GM19035 (cell line): ENCODE measurements around the gene ADTRP.

ENCODE experiments used
- ATAC-seq: cut with Tn5 transposase; IDR thresholded peaks from one replicate; pipeline ENCODE4 v1.9.1; 2021; ENCODE audit not compliant: unreplicated experiment

Gene ADTRP, protein sequence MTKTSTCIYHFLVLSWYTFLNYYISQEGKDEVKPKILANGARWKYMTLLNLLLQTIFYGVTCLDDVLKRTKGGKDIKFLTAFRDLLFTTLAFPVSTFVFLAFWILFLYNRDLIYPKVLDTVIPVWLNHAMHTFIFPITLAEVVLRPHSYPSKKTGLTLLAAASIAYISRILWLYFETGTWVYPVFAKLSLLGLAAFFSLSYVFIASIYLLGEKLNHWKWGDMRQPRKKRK

DNA sequence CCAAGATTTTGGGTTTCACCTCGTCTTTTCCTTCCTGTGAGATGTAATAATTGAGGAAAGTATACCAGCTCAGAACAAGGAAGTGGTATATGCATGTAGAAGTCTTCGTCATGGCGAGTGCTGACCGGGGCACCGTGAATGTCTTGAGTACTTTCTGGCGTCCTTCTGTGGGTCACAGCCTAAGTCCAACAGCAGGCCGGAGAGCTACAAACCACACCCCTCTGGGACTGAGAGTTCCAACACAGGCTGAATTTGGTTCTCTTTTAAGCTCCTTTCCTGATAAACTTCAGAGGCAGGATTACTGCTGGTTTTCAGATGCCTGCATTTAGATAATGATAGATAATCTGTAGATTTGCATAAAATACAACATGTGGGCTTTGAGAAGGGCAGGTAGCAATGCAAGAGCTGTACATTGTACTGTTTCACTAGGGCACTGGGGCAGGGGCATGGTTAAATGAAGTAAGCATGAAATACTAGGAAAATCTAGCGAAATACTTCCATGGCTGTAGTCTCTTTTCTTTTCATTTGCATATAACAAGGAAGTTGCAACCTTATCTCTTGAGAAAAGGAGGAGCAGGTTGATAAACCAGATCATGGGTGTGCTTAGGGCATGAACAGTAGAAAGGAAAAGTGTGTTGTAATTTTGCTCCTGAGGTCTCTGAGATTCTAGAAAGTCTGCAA lies at the start of gene ADTRP:
Gene ADTRP (minus strand): TSS at position 156 of the 681 bp plus-strand sequence. CDS start 44 bp downstream, at position 112.
- ATAC-seq = no peak

DNA sequence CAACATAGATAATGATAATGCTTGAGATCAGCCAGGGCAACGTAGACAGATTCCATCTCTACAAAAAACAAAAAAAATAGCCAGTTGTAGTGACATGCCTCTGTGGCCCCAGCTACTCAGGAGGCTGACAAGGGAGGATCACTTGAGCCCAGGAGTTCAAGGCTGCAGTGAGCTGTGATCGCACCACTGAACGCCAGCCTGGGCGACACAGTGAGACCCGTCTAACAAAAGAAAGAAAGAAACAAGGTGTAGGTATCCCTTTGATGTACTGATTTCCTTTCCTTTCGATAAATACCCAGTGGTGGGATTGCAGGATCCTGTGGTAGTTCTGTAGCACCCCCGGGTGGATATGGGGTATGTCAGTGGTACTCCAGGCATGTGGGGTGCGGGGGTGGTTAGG lies 48.2 kb upstream of the ADTRP start:
- no peak for ATAC-seq

DNA sequence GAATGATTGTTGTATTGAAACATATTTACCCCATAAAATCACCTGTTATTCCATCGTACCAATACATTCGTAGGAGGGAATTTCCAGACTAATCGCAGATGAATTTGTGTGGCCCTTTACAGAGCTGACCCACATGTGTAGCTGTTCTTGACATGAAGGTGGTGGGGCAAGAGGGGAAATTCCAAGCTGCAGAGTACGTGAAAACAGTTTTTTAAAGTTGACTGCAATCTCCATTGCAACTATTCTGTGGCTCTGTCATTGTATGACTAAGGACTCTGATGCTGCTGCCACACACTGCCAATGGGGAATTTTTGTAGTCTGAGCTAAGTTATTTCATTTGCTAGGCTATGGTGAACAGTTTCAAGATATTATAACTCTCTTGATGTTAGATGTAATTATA lies 46.4 kb upstream of the ADTRP start:
- ATAC-seq = no peak

DNA sequence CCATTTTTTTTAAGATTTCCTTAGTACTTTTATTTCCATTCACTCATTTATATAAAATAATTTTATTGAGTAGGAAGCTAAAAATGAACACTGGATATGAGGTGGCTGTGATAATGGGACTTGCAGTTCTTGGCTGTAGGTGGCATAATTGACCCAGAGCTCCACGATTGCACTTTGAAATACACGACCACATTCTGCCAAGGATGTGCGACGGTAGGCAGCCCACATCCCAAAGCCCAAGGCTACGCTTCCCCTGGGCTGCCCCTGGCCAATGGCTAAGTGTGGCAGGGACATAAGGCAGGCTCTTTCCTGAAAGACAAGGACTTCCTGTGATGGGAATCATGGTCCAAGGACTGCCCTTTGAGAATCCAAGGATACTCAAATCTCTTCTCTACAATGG lies 43.7 kb upstream of the ADTRP start:
- ATAC-seq = no peak

DNA sequence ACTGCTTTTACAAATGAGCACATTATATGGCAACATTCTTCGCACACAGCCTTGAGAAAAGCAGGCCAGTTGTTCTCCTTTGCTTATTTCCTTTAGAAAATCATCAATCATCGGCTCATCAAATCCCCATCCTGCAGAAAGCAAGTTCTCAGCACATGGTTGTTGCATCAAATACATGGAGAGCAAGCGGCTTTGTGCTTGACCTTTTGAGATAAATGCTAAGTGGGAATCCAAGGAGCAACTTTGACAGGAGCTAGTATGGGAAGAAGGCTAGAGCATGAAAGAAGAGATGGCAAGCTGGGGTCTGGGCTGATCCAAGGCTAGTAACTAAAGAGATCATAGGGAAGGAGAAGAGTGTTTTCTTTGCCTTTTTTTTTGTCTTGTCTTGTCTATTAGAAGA lies 43.2 kb upstream of the ADTRP start:
- no peak for ATAC-seq

DNA sequence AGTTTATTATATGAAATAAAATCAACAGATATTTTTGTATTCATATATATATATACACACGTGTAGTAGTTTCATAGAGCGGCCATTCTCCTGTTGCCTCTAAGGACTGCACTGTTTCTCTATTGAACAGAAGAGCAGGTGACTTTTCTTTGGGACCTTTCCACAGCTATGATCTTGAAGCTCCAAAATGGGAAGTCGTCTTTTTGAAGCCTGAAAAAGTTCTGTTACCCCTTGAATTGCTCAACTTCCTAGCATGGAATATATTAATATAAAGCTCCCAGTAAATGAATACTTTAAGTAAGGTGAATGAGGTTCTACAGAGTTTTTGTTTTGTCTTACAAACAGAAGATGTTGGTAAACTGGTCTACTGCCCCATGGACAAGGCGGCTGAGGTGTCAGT lies 42.2 kb upstream of the ADTRP start:
- no peak for ATAC-seq

DNA sequence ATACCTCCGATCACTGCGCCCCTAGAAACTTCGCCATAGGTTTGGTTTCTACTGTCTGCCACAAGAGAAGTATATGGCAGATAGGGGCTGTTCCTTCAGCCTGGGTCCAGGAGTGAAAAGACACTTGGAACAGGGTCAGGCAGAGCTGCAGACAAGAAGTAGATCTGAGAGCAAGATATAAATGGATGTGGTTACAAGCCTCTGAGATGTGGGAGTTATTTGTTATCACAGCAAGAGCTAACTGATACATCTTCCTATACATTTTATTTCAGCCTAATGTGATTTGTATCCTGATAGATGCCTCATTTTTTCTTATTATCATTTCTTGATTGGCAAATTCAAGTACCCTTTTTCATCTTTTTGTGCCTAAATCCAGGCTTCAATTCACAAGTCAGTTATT lies 40.9 kb upstream of the ADTRP start:
- no peak for ATAC-seq

DNA sequence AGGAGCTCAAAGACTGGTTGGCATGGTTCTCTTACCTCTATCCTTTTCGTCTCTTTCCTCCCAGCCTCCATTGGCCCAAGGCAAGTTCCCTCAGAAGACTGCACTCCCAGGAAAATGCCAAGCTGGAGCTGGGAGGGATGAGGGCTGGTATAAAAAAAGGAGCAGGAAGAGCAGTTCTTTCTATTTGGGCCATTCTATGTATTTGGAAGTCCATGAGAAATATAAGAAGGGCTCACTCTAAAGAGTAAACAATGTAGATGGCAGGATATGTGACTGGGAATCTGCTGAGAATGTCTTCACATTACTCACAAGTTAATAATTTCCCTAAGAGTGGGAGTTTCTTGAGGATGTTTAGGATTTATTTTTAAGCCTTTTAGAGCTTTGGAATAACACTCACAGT lies 36.6 kb upstream of the ADTRP start:
- no peak for ATAC-seq

DNA sequence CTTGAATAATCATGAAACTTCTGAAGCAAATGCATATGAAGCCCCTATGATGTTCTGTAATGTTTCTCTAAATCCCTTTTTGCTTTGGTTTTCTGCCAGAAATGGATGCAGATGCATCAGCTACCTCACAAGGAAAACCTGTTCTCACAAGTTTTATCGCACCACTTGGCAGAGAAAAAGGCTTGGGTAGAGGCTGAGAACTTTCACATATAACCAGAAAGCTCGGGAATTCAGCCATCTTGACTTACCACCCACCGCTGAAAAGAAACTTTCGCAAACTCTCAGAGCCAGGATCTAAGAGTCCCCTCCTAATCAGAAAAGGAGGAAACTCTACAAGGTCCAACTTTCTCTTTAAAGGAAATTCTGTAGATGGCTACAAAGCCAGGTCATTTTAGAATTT lies 36.2 kb upstream of the ADTRP start:
- no peak for ATAC-seq

DNA sequence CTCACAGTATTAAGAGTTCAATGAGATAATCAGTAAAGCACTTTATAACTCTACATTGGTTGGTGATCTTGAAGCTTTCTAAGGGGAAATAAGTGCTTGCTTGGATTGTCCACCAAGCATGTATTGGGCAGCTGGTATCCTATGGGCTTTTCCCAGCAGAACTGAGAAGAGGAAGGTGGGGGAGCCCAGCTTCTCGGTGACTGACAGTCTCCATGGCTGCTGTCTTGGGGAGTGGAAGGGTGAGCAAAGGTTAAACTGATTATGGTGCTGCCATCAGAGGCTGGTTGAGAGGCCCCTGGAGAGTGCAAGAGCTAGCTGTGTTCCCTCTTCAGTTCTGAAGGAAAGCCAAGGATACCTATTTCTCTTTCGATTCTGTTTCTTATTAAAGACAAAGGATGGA lies 35.5 kb upstream of the ADTRP start:
- ATAC-seq = no peak

DNA sequence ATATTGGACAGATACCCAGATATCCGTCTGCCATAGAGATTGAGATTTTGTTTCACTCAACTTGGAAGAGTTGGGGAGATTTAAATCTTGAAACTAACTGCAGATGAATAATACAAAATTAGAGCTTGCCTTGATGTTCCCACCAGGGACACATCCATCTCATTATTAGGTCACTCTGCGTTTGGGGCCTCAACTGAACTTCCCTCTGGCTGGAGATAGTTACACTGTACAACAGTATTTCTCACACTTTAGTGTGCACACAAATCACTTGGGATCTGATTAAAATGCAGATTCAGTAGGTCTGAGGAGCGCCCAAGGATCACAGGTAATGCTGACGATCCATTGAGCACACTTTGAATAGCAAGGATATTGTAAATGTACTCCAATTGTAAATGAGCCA lies 35.0 kb upstream of the ADTRP start:
- ATAC-seq = no peak

DNA sequence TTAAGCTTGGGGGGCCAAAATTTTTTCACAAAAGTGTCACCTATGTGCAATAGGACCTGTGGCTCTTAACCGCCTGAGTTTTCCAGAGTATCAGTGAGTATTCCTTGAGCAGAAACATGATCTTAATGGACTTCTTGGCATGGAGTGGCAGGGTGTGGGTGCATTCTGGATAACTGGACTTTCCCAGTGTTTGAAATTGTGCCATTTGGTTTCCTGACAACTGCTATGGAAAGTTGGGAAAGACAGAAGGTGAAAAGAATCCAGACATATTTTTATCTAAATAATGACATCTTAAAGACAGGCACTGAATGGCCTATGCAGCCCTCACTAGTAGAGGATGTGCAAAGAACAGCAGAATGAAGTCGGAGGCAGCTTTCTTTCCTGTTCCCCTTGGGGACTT lies 34.3 kb upstream of the ADTRP start:
- no peak for ATAC-seq

DNA sequence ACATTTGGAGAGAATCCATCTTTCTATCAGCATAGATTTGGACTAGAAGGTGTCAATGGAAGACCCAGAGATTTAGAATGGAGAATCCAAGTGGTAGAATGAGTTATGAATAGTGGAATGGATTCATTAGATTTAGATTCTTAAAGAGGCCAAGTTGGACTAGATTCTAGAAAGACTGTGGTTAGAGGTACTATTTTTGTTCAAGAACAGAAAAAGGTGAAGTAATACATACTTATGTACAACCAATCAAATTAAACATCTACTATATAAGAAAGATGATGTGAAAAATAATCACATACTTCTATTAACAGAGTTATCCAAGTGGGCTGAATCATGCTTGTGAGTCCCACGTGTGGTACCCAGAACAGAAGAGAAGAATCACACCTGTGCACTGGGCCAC lies 33.8 kb upstream of the ADTRP start:
- no peak for ATAC-seq

DNA sequence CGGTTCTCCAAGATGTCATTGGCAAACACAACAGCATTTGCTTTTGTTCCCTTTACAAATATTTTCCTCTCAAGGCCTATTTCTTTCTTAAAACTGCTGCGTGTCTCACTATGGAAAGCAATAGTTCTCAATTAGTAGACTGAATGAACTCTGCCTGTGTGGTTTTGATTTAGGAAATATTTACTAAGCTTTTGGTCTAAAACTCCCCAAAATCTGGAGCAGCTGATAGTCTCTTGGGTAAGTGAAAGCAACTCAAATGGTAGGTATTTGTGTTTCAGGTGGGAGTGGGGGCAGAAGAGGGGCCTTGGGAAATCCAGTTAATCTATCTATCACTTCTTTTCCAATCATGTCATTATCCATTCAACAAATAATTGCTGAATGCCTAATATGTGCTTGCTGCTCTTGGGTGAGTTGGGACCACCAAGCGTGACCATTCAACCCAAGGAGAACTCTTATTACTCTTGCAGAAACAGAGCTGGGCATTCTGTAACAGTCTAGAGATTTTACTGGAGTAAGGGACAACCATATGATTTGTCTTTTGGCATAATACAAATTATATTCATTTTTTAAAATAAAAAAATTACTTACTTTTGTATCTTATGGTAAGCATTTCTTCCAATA lies 33.2 kb upstream of the ADTRP start:
- no peak for ATAC-seq

DNA sequence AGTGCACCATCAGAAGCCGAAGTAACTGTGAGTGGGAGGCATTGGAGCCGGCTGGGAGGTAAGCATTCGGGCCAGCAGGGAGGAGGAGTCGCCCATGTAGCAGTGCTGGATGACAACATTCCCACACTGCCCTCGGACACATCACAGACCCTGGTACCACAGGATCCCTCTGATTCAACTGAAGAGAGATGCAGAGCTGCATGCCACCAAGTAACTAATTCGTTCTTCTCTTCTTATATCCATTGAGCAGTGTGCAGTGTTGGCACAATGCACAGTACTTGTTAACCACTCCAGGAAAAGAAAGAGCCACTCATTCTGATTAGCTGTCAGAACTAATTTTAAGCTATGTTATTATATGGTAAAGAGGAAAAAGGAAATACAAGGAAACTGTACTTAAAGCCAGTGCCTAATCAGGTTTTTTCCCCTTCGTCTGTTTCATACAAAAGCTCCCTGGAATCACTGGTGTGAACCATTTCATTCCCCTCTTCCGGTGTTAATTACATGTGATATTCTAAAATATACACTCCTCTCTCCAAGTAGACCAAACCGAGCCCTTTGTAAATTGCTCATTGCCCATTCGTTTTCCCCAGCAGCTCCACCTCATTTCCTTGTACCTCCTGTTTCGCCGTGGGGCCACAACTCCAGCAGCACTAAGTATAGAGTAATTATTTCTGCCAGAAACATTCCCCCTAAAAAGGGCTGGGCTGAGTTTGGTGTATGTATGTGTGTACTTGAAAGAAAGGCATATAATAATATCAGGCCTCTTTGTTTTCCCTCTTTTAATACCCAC lies 32.4 kb upstream of the ADTRP start:
- no peak for ATAC-seq

DNA sequence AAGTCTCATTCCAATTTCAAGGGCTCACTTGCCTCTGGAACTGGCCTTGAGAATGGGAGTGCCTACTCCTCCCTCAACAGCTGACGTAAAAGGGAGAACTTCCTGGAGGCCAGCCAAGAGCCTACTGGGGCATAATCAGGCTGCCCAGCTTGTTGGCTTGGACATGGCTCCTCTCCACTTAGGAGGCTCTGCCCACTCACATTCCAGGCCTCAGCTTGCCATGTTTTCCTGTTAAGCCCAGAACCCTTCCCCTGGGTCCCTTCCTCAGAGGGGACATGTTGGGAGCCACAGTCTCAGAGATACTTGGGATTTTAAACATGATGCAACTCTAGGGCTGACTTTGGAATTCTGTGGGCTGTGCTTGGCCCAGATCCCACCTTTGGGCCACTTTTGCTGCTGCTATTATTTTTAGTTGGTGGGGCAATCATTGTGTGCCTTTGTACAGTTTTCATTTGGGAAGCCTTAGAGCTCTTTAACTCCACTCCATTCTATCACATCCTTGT lies 31.5 kb upstream of the ADTRP start:
- no peak for ATAC-seq

DNA sequence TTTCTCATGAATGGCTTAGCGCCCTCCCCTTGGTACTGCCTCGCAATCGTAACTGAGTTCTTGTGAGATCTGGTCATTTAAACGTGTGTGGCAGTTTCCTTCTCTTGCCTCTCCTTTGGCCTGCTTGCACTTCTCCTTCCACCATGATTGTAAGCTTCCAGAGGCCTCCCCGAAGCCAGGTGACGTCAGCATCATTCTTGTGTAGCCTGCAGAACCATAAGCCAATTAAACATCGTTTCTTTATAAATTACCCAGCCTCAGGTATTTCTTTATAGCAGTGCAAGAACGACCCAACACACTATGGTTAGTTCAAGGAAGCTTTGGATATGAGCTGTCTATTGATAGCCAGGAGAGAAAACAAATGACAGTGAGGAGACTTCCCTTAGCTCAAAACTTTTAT lies 29.5 kb upstream of the ADTRP start:
- no peak for ATAC-seq

DNA sequence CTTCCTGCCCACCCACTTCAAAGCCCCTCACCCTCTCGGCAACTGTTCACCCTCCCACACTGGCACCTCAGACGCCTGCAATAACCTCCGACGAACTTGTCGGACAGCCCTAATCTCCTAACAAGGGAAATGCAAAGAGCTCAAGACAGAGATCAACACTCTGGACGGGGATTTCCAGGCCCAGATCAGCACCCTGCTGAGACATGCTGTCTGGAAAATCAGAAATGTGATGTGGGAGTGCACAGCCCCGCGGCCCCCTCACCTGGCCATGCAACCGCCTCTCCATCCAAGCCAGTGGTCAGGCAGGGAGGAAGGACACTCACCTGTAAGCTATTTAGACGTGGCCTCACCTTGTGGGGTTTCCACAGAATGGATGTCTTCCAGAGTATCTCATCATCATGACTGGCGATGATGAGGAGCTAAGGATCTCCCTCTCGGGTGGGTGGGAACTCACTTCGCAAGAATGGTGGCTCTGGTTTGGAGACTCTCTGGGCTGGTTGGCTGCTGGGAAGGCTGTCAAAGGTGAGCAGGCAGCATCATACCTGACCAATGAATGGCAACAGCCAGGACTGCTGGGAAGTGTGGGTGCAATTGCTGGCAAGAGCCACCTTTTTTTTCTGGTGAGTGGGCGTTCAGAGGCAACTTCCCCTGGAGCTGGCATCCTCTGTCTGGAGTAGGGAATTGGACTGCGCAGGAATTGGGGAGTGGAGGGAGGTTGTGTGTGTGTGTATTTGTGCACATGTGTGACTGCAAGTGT lies 28.1 kb upstream of the ADTRP start:
- no peak for ATAC-seq

DNA sequence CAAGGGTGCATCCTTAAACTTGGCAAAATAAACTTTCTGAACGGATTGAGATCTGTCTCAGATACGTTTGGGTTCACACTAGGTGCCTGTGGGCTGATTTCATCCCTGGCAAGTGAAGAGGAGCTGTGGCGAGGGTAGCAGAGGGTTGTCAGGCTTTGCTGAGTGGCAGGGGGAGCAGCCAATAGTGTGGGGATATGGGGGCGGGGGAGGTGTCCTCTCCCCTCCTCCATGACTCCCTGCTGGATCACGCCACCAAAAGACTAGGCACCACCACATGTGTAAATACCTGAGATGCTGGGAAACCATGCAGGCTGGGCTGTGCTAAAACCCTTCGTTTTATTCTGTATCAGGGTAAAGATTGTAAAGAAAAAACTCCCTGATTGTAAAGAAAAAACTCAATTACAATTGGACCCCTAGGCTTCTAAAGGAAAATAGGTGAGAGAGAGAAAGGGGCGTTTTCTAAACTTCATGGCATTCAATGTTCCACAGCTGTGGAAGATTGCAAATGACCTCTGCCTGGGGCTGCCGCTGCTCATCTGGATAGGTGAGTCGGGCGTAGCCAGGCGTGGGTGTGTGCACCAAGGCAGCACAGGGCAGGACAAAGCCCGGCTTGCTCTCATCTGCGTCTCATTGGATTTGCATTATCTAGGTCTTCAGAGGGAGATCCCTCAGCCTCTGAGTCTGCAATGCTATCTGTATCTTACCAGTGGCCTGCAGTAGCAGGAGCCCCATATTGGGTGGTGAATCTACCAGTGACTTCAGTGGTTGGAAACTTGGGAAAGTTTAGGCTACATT lies 26.9 kb upstream of the ADTRP start:
- ATAC-seq = no peak

DNA sequence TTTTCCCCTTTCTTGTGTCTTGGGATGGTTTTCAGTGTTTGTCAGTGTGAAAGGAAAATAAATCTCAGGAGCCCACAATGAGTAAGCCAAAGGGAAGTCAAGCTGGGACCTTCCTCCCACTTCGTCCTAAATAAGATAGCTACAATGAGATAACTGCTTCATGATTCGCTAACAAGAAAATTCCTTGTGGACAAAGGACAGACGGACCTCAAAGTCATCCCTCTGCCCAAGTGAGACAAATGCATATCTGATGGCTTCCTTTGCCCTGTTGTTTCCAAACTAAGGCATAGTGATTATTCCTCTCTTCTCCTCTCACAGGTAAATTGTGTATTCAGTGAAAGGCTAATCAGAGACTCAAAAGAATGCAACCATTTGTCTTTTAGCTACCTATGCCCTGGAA lies 26.1 kb upstream of the ADTRP start:
- ATAC-seq = no peak
